ENCODE results near the gene NCF4. TPM values are rescaled to one million over a fixed set of nuclear protein-coding genes. Genes with fewer than 3 reads are reported as not detected.

NCF4 gene
- polyA plus RNA-seq, 3 donors = 206 to 249 (median 209) TPM

GRCh38 chr22:36833073-36833472, 27.7 kb upstream of the NCF4 start:
- TF ChIP-seq CTCF (IDR thresholded peaks at IDR 0.05) = no peak
- WGBS (ENCODE audit: insufficient coverage) = 8% methylated on average over 2 of the region's 3 CpGs
- Histone ChIP-seq H3K9me3 (replicated peaks in 1 of 2; ENCODE audit: control insufficient read depth in 1 of 2, insufficient read depth in 1 of 2, low read length in 2 of 2) (peaks cover 40 to 45% of the 10 kb centered on the region in 2 donors), H4K20me1 (ENCODE audit: insufficient read depth, low read length) (no peaks in the 10 kb centered on the region), H3K27me3 (ENCODE audit: control insufficient read depth in 2 of 2, insufficient read depth in 2 of 2, low read length in 2 of 2) (peaks cover 50 to 73% of the 10 kb centered on the region in 2 donors), H3K4me1 (ENCODE audit: control insufficient read depth in 1 of 2, insufficient read depth in 2 of 2, low read length in 2 of 2) (peaks cover 26 to 28% of the 10 kb centered on the region in 2 donors), H3K79me2 (ENCODE audit: insufficient read depth, low read length) (no peaks in the 10 kb centered on the region), H2AFZ (ENCODE audit: insufficient read depth, low read depth, low read length, poor library complexity, severe bottlenecking) (no peak overlapping the region), H3K9ac (ENCODE audit: insufficient read depth, low read length, poor library complexity, severe bottlenecking) (no peak overlapping the region), H3K4me2 (replicated peaks; ENCODE audit: extremely low read depth, low read length, poor library complexity, severe bottlenecking) (peak overlapping the region; percentile 44), H3K4me3 (replicated peaks in 1 of 3; ENCODE audit: low read depth in 2 of 3, low read length in 3 of 3) (peak overlapping the region in 1 of 3 experiments; percentile 20), H3K27ac (ENCODE audit: low read depth in 1 of 2, low read length in 2 of 2) (no peak overlapping the region), H3K36me3 (replicated peaks in 1 of 2; ENCODE audit: control insufficient read depth in 1 of 2, insufficient read depth in 2 of 2, low read length in 2 of 2) (no peaks in the 10 kb centered on the region)
- Mint-ChIP-seq H3K36me3 (peaks cover 6 to 27% of the 10 kb centered on the region in 2 donors), H3K4me1 (peaks cover 29% of the 10 kb centered on the region), H3K4me3 (peak overlapping the region in 1 of 2 donors; percentile 81), H3K27me3 (ENCODE audit: low read depth in 3 of 3) (peaks cover 72 to 79% (median 73%) of the 10 kb centered on the region in 3 donors), H3K9me3 (peaks cover 26 to 55% (median 46%) of the 10 kb centered on the region in 7 donors), H3K27ac (peak overlapping the region; percentile 6 to 87 (median 70))
- intact Hi-C loops (cut with micrococcal nuclease) = no loop called here
- peak; percentile 78 to 87 (median 87) for DNase-seq

- no peak for TF ChIP-seq CTCF (IDR thresholded peaks at IDR 0.05)
These were observed 24.9 kb upstream of the NCF4 start for GRCh38 chr22:36835903-36836302.

More at GRCh38 chr22:36835903-36836302, 24.9 kb upstream of the NCF4 start:
- no peak overlapping the region for H3K4me3 ChIP-seq (replicated peaks in 1 of 3; ENCODE audit: low read depth in 2 of 3, low read length in 3 of 3)
- no peaks in the 10 kb centered on the region for H3K36me3 ChIP-seq (replicated peaks in 1 of 2; ENCODE audit: control insufficient read depth in 1 of 2, insufficient read depth in 2 of 2, low read length in 2 of 2)
- no peak overlapping the region for H3K27ac ChIP-seq (ENCODE audit: low read depth in 1 of 2, low read length in 2 of 2)
- peaks cover 48 to 52% of the 10 kb centered on the region in 2 donors for H3K9me3 ChIP-seq (replicated peaks in 1 of 2; ENCODE audit: control insufficient read depth in 1 of 2, insufficient read depth in 1 of 2, low read length in 2 of 2)
- peaks cover 32 to 69% (median 50%) of the 10 kb centered on the region in 7 donors for H3K9me3 Mint-ChIP-seq
- H3K4me3 Mint-ChIP-seq = peak overlapping the region in 1 of 2 donors; percentile 43
- DNase-seq = no peak
- no peak overlapping the region for H3K27ac Mint-ChIP-seq
- peaks cover 46 to 70% of the 10 kb centered on the region in 2 donors for H3K27me3 ChIP-seq (ENCODE audit: control insufficient read depth in 2 of 2, insufficient read depth in 2 of 2, low read length in 2 of 2)
- 86% methylated on average over 2 of the region's 5 CpGs for WGBS (ENCODE audit: insufficient coverage)
- H3K9ac ChIP-seq (ENCODE audit: insufficient read depth, low read length, poor library complexity, severe bottlenecking) = no peak overlapping the region
- H3K27me3 Mint-ChIP-seq (ENCODE audit: low read depth in 3 of 3) = peaks cover 64 to 79% (median 71%) of the 10 kb centered on the region in 3 donors
- peaks cover 9 to 27% of the 10 kb centered on the region in 2 donors for H3K36me3 Mint-ChIP-seq
- peaks cover 27% of the 10 kb centered on the region for H3K4me1 Mint-ChIP-seq
- H2AFZ ChIP-seq (ENCODE audit: insufficient read depth, low read depth, low read length, poor library complexity, severe bottlenecking) = no peak overlapping the region
- no peaks in the 10 kb centered on the region for H3K79me2 ChIP-seq (ENCODE audit: insufficient read depth, low read length)
- H3K4me1 ChIP-seq (ENCODE audit: control insufficient read depth in 1 of 2, insufficient read depth in 2 of 2, low read length in 2 of 2) = peaks cover 26 to 27% of the 10 kb centered on the region in 2 donors
- intact Hi-C loops (cut with micrococcal nuclease) = no loop called here
- H4K20me1 ChIP-seq (ENCODE audit: insufficient read depth, low read length) = no peaks in the 10 kb centered on the region
- H3K4me2 ChIP-seq (replicated peaks; ENCODE audit: extremely low read depth, low read length, poor library complexity, severe bottlenecking) = no peak overlapping the region

Measured in CD14-positive monocyte (primary cell).